Measurements from ENCODE around the gene DNASE2.

- TF ChIP-seq, protein P1, sequence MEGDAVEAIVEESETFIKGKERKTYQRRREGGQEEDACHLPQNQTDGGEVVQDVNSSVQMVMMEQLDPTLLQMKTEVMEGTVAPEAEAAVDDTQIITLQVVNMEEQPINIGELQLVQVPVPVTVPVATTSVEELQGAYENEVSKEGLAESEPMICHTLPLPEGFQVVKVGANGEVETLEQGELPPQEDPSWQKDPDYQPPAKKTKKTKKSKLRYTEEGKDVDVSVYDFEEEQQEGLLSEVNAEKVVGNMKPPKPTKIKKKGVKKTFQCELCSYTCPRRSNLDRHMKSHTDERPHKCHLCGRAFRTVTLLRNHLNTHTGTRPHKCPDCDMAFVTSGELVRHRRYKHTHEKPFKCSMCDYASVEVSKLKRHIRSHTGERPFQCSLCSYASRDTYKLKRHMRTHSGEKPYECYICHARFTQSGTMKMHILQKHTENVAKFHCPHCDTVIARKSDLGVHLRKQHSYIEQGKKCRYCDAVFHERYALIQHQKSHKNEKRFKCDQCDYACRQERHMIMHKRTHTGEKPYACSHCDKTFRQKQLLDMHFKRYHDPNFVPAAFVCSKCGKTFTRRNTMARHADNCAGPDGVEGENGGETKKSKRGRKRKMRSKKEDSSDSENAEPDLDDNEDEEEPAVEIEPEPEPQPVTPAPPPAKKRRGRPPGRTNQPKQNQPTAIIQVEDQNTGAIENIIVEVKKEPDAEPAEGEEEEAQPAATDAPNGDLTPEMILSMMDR (IDR thresholded peaks at IDR 0.05; ENCODE audit: low read length), result no peak
- TF ChIP-seq EZH2 (optimal IDR thresholded peaks at IDR 0.05; ENCODE audit: low read depth, low read length), result no peak
Measured at GRCh38 chr19:12890787-12891552, 9.7 kb upstream of the DNASE2 start, which contains the start of gene GCDH.
